Measurements from ENCODE around the gene P2RX6.

P2RX6 gene

GRCh38 chr22:20980523-20980922 lies 34.4 kb upstream of the P2RX6 start:
- no peak for DNase-seq

DNA sequence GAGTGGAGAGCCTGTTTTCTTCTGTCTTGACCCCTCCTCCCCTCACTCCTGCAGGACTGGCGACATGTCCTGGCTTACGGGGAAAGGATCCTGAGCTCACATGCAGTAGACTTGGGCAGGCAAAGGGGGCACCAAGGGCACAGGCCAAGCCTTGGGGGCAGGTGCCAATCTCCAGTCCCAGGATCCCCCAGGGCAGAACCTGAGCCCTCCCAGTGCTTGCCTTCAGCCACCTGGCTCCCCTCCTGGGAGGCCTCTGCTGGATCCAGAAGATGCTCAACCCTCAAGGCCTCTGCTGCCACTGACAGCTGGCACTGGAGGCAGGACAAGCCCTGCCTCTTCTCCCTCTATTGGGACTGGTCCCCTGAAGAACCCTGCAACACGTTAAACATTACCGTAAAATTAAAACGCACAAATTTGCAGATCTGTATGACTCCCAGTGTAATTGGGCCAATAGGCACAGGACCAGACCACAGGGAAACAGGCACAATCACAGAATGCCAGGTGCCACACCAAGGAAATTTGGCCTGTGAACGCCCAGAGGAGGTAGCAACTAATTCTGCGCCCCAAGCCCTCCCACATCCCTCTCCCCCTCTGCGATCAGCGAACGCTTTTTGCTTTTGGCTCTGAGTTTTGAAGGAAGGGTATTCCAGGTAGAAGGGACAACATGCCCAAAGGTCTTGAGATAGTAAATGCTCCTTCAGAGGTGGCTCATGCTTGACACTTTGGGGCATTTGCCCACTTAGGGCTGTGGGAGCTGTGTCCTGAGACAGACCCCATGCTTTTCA lies 33.8 kb upstream of the P2RX6 start:
- DNase-seq, result no peak

GRCh38 chr22:20981787-20982562 lies 33.0 kb upstream of the P2RX6 start, which contains the start of gene LZTR1:
LZTR1 (plus strand) TSS chr22:20982297; CDS start chr22:20982372, 75 bp downstream.
- peak; percentile 51 for DNase-seq

DNA sequence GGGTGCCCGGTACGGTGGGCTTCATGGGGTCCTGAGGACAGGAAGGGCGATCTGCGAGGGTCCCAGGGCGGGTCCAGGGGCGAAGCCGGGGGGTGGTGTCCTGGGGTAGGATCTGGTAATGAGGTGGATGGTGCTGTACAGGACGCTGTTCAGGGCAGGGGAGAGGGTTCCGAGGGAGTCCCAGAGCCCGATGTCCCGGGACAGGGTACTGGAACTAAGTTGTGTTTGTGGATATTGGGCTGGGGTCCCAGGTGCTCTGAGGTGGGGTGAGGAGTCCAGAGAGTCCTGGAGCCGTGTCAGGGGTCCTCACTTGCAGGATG lies 32.4 kb upstream of the P2RX6 start:
- no peak for DNase-seq

DNA sequence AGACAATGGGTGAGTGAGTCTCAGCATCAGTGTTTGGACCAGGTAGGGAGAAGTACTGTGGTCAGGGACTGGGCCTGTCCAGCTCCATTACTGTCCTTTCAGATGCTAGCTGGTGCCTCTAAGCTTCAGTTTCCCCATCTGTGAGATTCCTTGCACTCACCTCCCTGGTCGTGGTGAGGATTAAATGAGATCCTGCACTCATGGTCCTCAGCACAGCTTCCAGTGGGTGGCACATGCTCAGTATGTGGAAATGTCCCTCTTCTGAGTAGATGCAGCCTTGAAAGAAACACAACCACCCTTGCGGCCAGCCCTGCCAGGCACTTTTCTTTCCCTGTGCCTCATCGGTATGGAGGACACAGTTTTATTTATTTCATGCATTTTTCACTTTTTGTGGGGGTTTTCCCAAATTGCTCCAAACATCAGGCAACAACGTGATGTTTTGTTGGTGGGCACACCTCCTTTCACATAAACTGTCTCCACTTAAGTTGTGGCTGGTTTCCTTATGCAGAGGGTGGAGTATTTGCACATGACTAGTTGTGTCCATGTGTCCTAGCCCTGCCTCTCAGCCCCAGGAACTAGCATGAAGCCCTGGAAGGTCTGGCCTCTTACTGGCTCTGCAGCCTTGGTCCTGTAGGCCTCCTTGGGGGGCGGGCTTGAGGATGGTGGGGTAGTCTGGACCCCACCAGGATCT lies 31.7 kb upstream of the P2RX6 start:
- no peak for DNase-seq

DNA sequence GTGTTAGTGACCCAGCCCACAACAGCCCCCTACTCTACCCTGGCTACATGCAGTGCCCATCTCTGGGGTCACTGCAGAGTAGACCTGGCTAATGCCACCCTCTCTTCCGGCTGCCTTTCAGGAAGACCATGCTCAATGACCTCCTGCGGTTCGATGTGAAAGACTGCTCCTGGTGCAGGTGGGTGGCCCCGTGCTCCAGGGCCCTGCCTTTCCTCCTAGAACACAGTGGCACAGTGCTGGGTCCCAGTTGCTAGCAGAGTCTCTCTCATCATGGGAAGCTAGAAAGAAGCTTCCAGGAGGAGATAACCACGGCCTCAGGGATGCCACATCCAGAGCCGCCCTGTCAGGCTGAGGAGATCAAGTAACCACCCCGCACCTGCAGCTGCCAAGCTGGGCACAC lies 29.2 kb upstream of the P2RX6 start:
- DNase-seq, result no peak

GRCh38 chr22:20986365-20986764 lies 28.6 kb upstream of the P2RX6 start:
- DNase-seq, result no peak

- no peak for DNase-seq
These were observed 27.6 kb upstream of the P2RX6 start for GRCh38 chr22:20987375-20987774.

DNA sequence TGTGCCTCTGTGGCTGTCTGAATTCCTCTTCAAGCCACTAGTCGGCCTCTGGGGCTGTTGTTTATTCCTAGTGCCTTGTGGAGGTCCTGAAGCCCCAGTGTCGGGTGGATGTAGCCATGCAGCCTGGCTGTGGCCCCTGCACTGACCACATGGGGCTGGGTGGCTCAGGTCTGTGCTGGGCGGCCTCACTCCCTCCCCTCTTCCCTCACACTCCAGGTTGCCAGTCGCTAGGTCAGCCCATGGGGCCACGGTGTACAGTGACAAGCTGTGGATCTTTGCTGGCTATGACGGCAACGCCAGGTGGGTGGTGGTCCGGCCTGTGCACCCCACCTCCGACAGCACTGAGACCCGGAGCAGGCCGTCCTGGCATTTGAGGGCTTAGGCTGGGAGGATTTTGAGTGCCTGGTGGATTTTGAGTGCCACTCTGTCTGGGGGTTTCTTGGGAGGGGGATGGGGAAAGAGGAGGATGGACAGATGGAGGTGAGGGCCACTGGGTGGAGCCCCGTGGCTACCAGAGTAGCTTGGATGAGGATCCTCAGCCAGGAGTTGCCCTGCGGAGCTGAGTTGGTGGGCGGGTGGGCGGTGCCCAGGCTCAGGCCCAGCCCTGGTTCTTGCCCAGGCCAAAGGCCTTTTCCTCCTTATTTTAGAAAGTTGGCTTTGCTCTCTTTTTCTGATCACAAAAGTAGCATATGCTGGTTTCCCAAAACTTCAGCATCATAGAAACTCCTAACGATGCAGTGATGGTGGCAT lies 26.2 kb upstream of the P2RX6 start:
- no peak for DNase-seq

GRCh38 chr22:20989323-20990138 lies 25.4 kb upstream of the P2RX6 start:
- no peak for DNase-seq

- DNase-seq, result no peak
These were observed 24.5 kb upstream of the P2RX6 start for GRCh38 chr22:20990184-20991180.

GRCh38 chr22:20991252-20992055 lies 23.5 kb upstream of the P2RX6 start:
- no peak for DNase-seq

DNA sequence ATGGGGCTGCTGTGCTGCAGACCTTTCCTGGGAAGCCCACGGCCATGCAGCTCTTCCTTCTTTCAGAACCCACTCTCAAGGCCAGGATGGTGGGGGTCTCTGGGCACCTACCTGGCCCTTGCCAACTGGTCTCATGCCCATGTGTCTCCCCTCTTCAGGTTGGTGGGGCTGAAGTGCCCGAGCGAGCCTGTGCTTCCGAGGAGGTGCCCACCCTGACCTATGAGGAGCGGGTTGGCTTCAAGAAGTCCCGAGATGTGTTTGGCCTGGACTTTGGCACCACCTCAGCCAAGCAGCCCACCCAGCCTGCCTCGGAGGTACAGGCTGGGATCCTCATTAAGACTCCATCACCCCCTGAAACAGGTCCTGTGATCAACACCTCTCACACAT lies 22.9 kb upstream of the P2RX6 start:
- no peak for DNase-seq

- no peak for DNase-seq
These were observed 22.3 kb upstream of the P2RX6 start for GRCh38 chr22:20992456-20993303.

DNA sequence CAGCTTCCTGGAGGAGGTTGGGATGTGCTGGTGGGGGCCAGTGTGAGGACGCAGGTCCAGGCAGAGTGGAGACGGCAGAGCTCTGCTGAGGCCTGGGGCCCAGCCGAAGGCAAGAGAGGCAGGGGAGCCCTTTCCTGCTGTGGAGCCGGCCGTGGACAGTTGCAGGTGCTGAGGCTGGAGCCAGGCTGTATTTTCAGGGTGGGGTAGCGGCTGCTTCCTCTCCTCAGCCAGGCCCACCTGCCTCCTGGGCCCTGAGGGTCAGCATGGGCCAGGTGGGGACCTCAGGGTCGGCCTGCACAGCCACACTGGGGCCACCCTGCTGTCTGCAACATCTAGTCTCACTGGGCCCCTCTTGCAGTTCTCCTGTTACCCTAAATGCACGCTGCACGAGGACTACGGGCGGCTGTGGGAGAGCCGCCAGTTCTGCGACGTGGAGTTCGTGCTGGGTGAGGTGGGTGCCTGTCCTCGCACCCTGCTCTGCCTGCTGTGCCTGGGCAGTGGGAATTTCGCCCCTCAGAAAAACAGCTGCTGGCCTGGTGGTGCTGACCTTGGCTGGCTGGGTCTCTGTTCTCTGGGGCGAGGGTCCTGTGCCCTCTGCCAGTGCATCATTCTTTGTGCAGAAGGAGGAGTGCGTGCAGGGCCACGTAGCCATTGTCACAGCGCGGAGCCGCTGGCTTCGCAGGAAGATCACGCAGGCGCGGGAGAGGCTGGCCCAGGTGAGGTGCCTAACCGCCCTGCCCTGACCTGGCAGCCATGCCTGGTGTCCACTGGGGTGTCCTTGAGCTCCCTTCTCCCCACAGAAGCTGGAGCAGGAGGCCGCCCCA lies 21.4 kb upstream of the P2RX6 start:
- no peak for DNase-seq

DNA sequence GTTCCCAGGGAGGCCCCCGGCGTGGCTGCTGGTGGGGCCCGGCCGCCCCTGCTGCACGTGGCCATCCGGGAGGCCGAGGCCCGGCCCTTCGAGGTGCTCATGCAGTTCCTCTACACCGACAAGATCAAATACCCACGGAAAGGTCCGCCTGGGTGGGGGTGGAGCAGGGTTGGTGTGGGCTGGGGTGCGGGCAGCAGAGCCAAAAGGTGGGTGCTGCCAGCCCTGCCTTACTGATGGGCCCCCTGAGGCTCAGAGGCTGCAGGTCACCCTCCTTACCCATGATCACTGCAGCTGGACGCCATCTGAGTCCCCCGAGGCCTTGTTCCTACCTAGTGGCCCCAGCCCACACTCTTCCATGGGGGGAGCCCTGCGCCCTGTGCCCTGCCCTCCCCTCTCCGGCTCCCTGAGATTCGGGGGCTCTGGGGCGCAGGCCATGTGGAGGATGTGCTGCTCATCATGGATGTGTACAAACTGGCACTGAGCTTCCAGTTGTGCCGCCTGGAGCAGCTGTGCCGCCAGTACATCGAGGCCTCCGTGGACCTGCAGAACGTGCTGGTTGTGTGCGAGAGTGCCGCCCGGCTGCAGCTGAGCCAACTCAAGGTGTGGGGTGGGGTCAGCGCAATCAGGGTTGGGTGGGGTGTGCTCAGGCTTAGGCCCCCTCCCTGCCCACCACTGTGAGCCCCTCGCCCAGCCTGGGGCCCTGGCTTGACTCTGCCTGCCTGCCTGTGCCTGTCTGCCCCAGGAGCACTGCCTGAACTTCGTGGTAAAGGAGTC lies 20.6 kb upstream of the P2RX6 start:
- no peak for DNase-seq

GRCh38 chr22:20994902-20995241 lies 20.1 kb upstream of the P2RX6 start:
- no peak for DNase-seq

Data from T-helper 9 cell (primary cell).